Measurements from ENCODE around the gene AQP7. TPM values are rescaled to one million over a fixed set of nuclear protein-coding genes. Genes with fewer than 3 reads are reported as not detected.

AQP7 gene
- total RNA-seq, 2 donors from 2014 or later = 4.2 to 29.7 TPM

DNA sequence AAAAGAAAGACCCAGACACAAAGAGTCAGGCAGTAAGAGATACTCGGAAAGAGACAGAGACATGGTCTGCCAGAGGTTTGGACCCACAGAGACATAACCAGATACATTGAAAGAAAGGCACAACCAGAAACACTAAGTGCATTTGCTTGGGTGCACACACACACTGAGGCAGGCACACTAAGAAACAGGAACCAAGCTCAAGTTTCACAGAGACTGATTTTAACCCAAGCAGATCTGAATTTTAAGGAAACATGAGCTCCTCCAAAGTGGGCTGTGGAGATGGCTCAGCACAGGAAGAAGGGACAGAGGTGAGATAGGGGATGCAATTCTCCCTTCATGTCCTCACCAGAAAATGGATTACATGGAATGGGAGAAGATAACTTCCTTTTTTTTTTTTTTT is 35.5 kb upstream of the AQP7 start:
- 80 to 86% methylated on average over 1 of the region's 1 CpG for WGBS, 2 donors
- H3K36me3 ChIP-seq (replicated peaks in 1 of 2; ENCODE audit: insufficient read depth in 1 of 2, low read depth in 2 of 2) = peaks cover 0 to 4% of the 10 kb centered on the region in 2 donors
- intact Hi-C loops (cut with DNase I) = no loop called here
- H3K4me1 ChIP-seq = peaks cover 8% of the 10 kb centered on the region
- no peaks in the 10 kb centered on the region for H3K9me3 ChIP-seq
- H3K27me3 ChIP-seq = no peaks in the 10 kb centered on the region
- H3K4me3 ChIP-seq = no peak overlapping the region
- no peak for ATAC-seq
- no peak for DNase-seq
- no peak for TF ChIP-seq POLR2A (IDR thresholded peaks at IDR 0.05)
- TF ChIP-seq, protein P1, sequence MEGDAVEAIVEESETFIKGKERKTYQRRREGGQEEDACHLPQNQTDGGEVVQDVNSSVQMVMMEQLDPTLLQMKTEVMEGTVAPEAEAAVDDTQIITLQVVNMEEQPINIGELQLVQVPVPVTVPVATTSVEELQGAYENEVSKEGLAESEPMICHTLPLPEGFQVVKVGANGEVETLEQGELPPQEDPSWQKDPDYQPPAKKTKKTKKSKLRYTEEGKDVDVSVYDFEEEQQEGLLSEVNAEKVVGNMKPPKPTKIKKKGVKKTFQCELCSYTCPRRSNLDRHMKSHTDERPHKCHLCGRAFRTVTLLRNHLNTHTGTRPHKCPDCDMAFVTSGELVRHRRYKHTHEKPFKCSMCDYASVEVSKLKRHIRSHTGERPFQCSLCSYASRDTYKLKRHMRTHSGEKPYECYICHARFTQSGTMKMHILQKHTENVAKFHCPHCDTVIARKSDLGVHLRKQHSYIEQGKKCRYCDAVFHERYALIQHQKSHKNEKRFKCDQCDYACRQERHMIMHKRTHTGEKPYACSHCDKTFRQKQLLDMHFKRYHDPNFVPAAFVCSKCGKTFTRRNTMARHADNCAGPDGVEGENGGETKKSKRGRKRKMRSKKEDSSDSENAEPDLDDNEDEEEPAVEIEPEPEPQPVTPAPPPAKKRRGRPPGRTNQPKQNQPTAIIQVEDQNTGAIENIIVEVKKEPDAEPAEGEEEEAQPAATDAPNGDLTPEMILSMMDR (IDR thresholded peaks at IDR 0.05) = no peak
- H3K27ac ChIP-seq = no peak overlapping the region

DNA sequence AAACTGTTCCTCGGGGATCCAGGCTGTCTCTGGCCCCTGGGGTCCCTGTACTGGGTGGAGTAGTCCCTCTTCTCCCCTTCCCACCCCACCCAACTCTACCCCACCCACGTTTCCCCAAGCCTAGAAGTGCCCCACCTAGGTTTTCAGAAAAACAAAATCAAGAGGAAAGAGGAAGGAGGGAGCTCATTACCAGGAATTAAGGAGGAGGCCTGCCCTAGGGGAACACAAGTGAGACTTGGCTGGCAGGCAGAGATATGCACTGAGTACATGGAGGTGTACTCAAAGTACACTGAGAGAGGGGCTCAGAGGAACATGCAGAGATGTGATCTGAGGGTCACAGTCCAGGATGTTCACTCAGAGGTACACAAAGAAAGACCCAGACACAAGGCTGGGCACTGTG is 34.8 kb upstream of the AQP7 start:
- Histone ChIP-seq H3K27me3 (no peaks in the 10 kb centered on the region), H3K4me3 (no peak overlapping the region), H3K36me3 (replicated peaks in 1 of 2; ENCODE audit: insufficient read depth in 1 of 2, low read depth in 2 of 2) (peaks cover 0 to 1% of the 10 kb centered on the region in 2 donors), H3K9me3 (no peaks in the 10 kb centered on the region), H3K27ac (no peak overlapping the region), H3K4me1 (peaks cover 8% of the 10 kb centered on the region)
- ATAC-seq = no peak
- intact Hi-C loops (cut with DNase I) = no loop called here
- no peak for TF ChIP-seq POLR2A (IDR thresholded peaks at IDR 0.05)
- TF ChIP-seq, protein P1 (IDR thresholded peaks at IDR 0.05) = no peak
- 27 to 37% methylated on average over 2 of the region's 2 CpGs for WGBS, 2 donors
- DNase-seq = no peak

DNA sequence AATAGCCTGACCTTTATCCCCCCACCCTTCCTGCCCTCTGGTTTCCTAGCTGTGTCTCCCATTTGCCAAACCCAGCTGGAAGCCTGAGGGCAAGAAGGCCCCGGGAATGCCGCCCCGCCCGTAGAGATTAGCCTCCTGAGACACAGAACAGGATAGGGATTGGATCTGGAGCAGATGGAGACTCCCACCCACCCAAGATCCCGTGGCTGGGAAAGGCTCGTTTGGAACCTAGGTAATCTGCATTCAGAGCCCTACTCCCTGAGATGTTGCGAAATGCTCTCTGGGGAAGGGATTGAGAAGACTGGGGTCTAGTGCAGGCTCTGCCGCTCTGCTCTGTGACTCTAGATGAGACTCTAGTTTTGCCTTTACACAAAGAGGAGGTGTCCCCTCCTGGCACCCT is 34.1 kb upstream of the AQP7 start:
- DNase-seq (no peak), ATAC-seq (no peak)
- H3K9me3 ChIP-seq = no peaks in the 10 kb centered on the region
- H3K36me3 ChIP-seq (replicated peaks in 1 of 2; ENCODE audit: insufficient read depth in 1 of 2, low read depth in 2 of 2) = no peaks in the 10 kb centered on the region
- intact Hi-C loops (cut with DNase I) = no loop called here
- no peaks in the 10 kb centered on the region for H3K27me3 ChIP-seq
- 48 to 75% methylated on average over 7 to 8 of the region's 8 CpGs for WGBS, 2 donors
- no peak for TF ChIP-seq POLR2A (IDR thresholded peaks at IDR 0.05)
- TF ChIP-seq, protein P1 (IDR thresholded peaks at IDR 0.05) = no peak
- no peak overlapping the region for H3K27ac ChIP-seq
- H3K4me3 ChIP-seq = no peak overlapping the region
- H3K4me1 ChIP-seq = peaks cover 8% of the 10 kb centered on the region

DNA sequence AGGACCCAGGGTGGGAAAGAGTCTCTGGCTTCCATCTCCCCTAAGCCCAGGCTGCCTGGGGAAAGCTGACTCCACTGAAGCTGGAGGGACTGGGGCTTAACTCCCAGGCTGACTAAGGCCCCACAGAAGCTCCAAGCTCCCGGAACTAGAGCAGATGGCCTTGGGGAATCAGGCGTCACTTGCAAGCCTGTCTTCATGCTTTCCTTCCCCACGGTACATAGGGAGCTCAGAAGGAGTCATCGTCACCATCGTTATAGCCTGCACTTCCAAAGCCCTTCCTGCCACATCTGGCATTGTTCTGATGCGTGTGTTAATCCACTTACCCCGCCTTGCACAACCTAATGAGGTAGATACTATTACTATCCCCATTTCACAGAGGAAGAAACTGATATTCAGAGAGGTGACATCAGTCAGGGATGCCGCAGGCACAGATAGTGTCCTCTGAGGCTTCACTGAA is 33.5 kb upstream of the AQP7 start:
- WGBS, 2 donors = 48 to 69% methylated on average over 7 to 8 of the region's 8 CpGs
- intact Hi-C loops (cut with DNase I) = no loop called here
- Histone ChIP-seq H3K4me1 (peaks cover 8% of the 10 kb centered on the region), H3K36me3 (replicated peaks in 1 of 2; ENCODE audit: insufficient read depth in 1 of 2, low read depth in 2 of 2) (no peaks in the 10 kb centered on the region), H3K9me3 (no peaks in the 10 kb centered on the region), H3K27ac (no peak overlapping the region), H3K4me3 (no peak overlapping the region), H3K27me3 (no peaks in the 10 kb centered on the region)
- ATAC-seq (no peak), DNase-seq (no peak)
- TF ChIP-seq POLR2A (IDR thresholded peaks at IDR 0.05) = no peak
- TF ChIP-seq, protein P1 (IDR thresholded peaks at IDR 0.05) = no peak

DNA sequence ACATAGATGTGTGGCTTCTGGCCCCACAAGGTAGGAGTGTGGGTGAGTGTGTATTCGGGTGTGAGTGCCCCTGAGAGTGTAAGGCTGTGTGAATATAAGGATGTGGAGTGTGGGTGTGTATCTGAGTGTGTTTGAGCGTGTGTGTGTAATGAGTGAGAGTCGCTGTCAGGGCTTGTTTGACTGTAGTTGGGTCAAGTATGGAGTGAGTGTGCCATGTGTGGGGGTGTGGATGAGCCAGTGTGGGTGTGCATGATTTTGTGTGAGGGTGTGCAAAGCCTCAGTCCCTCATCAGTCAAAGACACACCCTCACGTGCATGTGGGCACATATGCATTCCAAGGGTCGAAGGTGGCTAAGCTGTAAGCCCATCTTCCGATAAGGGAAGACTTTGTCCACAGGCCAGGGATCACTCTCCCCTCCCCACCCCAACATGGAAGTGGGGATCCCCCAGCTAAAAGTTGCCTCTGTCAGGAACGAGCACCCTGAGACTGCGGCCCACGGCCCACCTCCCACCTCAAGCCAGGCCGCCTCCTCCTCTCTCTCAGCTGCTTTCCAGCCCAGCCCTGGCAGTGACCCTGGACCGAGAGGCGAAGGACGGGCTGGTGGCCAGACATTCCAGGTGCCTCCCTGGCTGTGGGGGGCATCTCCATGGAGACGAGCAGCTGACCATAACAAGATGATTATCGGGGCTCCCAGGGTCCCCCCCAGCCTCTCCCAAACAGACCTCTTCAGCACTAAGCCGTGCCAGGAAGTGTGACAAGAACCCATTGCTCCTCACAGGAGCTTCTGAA is 32.1 kb upstream of the AQP7 start:
- Histone ChIP-seq H3K9me3 (no peaks in the 10 kb centered on the region), H3K4me3 (no peak overlapping the region), H3K36me3 (replicated peaks in 1 of 2; ENCODE audit: insufficient read depth in 1 of 2, low read depth in 2 of 2) (no peaks in the 10 kb centered on the region), H3K27ac (no peak overlapping the region), H3K4me1 (peaks cover 4% of the 10 kb centered on the region), H3K27me3 (no peaks in the 10 kb centered on the region)
- TF ChIP-seq, protein P1 (IDR thresholded peaks at IDR 0.05) = no peak
- TF ChIP-seq POLR2A (IDR thresholded peaks at IDR 0.05) = no peak
- ATAC-seq = no peak
- WGBS, 2 donors = 72 to 74% methylated on average over 6 to 15 of the region's 16 CpGs
- intact Hi-C loops (cut with DNase I) = no loop called here
- DNase-seq = no peak
